GM10248 (cell line): ENCODE measurements around the gene GLYATL1.
A peak's percentile ranks its signal among the peaks of the same experiment; 100 is the strongest.

Experiments used
- CTCF ChIA-PET: fragments of 300-600 bp; sonication (Branson Sonifier 250); formaldehyde crosslinking; extraction: SDS; loops from one replicate; lab custom pipeline; 2021; ENCODE audit warnings: antibody characterized with exemption; lab: Yijun Ruan, JAX
- POLR2A ChIA-PET: fragments of 350-650 bp; sonication (Branson Sonifier 250); formaldehyde crosslinking; extraction: SDS; loops from one replicate; lab custom pipeline; 2020; ENCODE audit warnings: antibody characterized with exemption; lab: Yijun Ruan, JAX
- DNase-seq: peaks from one replicate; pipeline ENCODE4 v3.0.0; 2012; ENCODE audit errors: extremely low spot score
- CTCF ChIP-seq: IDR thresholded peaks from 2 replicates; pipeline ENCODE4 v1.5.1; 2012; ENCODE audit warnings: mild to moderate bottlenecking, low read depth; ENCODE audit errors: extremely low read depth, missing control alignments, control extremely low read depth

Gene GLYATL1

GRCh38 chr11:58939277-58939676, at the start of gene GLYATL1:
Gene GLYATL1 (plus strand): TSS chr11:58939488. CDS start chr11:58947088, 7,600 bp downstream.
- no peak for TF ChIP-seq CTCF
- ChIA-PET POLR2A (no interaction called here), CTCF (interaction anchor here (1.4 to 2.8 kb wide), 3 partner anchors 11 to 87 kb away, joined by 3 to 8 read pairs (median 5); no protein-coding TSS in a partner anchor)
- DNase-seq = no peak

- POLR2A ChIA-PET = no interaction called here
- DNase-seq = no peak
- CTCF ChIA-PET = no interaction called here
- no peak for TF ChIP-seq CTCF
Observed at GRCh38 chr11:58893899-58894298, 45.4 kb upstream of the GLYATL1 start.

GRCh38 chr11:58898106-58898505, 41.2 kb upstream of the GLYATL1 start:
- TF ChIP-seq CTCF = no peak
- CTCF ChIA-PET = no interaction called here
- POLR2A ChIA-PET = no interaction called here
- DNase-seq = no peak

GRCh38 chr11:58900479-58901420, 38.5 kb upstream of the GLYATL1 start:
- POLR2A ChIA-PET = no interaction called here
- DNase-seq = peak; percentile 54
- peak; percentile 53 for TF ChIP-seq CTCF
- CTCF ChIA-PET = interaction anchor here (0.7 to 2.5 kb wide), 25 partner anchors 9 to 628 kb away, joined by 3 to 10 read pairs (median 3); partner anchors contain the start of gene GLYATL2

GRCh38 chr11:58902881-58903280, 36.4 kb upstream of the GLYATL1 start:
- ChIA-PET POLR2A (no interaction called here), CTCF (interaction anchor here (1.6 kb wide), 1 partner anchor 10 kb away, joined by 3 read pairs; no protein-coding TSS in a partner anchor)
- no peak for DNase-seq
- no peak for TF ChIP-seq CTCF

GRCh38 chr11:58905011-58905720, 34.1 kb upstream of the GLYATL1 start:
- POLR2A ChIA-PET = no interaction called here
- TF ChIP-seq CTCF = no peak
- no peak for DNase-seq
- CTCF ChIA-PET = no interaction called here
